ENCODE data around the gene KDM1B. TPM values are rescaled to one million over a fixed set of nuclear protein-coding genes. Genes with fewer than 3 reads are reported as not detected.

Gene KDM1B
- total RNA-seq, 4 donors from 2014 or later = 28.3 to 32.5 (median 29.6) TPM

DNA sequence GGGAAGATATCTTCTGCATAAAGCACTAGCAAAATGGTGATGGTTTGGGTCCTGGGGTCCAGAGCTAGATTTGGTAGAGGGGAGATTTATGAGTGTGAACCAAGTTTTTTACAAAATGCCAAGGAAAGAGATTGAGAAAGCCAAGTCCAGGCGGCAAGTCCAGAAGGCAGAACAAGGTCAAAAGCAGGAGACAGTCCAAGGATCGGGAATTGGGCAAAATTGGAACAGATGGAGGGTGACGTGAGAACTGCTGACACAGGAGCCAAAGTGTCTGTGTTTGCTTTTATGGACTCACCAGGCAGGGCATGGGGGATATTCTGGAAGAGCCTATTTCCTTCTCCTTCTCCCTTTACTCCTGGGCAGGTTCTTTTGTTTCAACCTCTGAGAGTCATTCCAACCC is 36.9 kb upstream of the KDM1B start:
- Histone ChIP-seq H3K4me3 (no peak overlapping the region), H3K9me3 (no peaks in the 10 kb centered on the region), H3K27ac (no peak overlapping the region), H3K36me3 (no peaks in the 10 kb centered on the region), H3K4me1 (peaks cover 21% of the 10 kb centered on the region), H3K27me3 (no peaks in the 10 kb centered on the region)
- TF ChIP-seq POLR2A (IDR thresholded peaks at IDR 0.05) = no peak
- DNase-seq (ENCODE audit: low spot score in 2 of 2) = no peak
- 51% methylated on average over 3 of the region's 3 CpGs for WGBS

DNA sequence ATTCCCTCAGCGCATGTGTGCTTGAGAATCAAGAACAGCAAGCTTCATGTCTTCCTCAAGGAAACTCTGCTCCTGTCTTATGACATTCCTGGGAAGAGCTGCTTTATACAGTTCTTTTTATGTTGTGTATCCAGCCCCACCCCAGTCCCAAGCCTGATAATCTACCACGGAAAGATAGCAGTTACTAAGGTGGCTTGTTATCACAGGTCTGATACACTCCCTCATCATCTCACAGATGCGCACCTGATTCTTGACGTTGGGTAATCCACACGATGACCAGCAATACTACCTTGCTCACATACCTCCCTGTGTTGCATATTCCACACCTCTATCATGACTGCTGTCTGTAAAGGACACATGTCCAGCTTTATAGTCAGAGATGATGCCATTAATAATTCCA is 36.0 kb upstream of the KDM1B start:
- H3K27ac ChIP-seq = no peak overlapping the region
- DNase-seq (ENCODE audit: low spot score in 2 of 2) = no peak
- no peaks in the 10 kb centered on the region for H3K27me3 ChIP-seq
- H3K36me3 ChIP-seq = no peaks in the 10 kb centered on the region
- H3K9me3 ChIP-seq = no peaks in the 10 kb centered on the region
- 63% methylated on average over 5 of the region's 5 CpGs for WGBS
- no peak overlapping the region for H3K4me3 ChIP-seq
- H3K4me1 ChIP-seq = peaks cover 21% of the 10 kb centered on the region
- TF ChIP-seq EP300 (IDR thresholded peaks at IDR 0.05) (no peak), POLR2A (IDR thresholded peaks at IDR 0.05) (no peak), POLR2AphosphoS5 (IDR thresholded peaks at IDR 0.05) (no peak)
- TF ChIP-seq, protein P1, sequence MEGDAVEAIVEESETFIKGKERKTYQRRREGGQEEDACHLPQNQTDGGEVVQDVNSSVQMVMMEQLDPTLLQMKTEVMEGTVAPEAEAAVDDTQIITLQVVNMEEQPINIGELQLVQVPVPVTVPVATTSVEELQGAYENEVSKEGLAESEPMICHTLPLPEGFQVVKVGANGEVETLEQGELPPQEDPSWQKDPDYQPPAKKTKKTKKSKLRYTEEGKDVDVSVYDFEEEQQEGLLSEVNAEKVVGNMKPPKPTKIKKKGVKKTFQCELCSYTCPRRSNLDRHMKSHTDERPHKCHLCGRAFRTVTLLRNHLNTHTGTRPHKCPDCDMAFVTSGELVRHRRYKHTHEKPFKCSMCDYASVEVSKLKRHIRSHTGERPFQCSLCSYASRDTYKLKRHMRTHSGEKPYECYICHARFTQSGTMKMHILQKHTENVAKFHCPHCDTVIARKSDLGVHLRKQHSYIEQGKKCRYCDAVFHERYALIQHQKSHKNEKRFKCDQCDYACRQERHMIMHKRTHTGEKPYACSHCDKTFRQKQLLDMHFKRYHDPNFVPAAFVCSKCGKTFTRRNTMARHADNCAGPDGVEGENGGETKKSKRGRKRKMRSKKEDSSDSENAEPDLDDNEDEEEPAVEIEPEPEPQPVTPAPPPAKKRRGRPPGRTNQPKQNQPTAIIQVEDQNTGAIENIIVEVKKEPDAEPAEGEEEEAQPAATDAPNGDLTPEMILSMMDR (IDR thresholded peaks at IDR 0.05) = no peak

DNA sequence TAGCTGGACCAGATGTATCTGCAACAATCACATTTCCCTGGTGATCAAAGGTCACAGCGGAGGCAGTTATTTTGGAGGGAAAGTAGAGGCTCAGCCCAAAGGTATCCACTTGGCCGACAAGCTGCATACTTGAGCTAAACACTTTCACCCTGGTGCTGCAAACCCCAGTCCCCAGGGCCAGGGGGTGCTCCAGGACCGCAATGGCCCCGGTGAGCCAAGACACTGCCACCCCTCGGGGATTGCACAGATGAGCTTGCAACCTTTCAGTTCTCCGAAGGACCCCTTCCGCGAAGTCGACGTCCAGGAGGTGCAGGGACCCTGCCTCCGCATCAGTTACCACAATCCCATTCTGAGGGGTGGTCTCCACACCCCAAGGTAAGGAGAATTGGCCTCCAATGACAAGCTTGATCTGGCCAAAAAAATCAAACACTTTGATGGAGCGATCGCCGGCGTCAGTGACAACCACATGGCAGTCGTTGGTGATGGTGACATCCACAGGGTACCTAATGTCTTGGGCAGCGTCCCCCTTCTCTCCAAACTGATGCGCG is 33.6 kb upstream of the KDM1B start:
- no peaks in the 10 kb centered on the region for H3K9me3 ChIP-seq
- peak overlapping the region; percentile 60 for H3K4me3 ChIP-seq
- no peaks in the 10 kb centered on the region for H3K27me3 ChIP-seq
- H3K27ac ChIP-seq = no peak overlapping the region
- H3K4me1 ChIP-seq = peaks cover 21% of the 10 kb centered on the region
- DNase-seq (ENCODE audit: low spot score in 2 of 2) = no peak
- WGBS = 74% methylated on average over 12 of the region's 19 CpGs
- no peak for TF ChIP-seq POLR2AphosphoS5 (IDR thresholded peaks at IDR 0.05)
- no peaks in the 10 kb centered on the region for H3K36me3 ChIP-seq

DNA sequence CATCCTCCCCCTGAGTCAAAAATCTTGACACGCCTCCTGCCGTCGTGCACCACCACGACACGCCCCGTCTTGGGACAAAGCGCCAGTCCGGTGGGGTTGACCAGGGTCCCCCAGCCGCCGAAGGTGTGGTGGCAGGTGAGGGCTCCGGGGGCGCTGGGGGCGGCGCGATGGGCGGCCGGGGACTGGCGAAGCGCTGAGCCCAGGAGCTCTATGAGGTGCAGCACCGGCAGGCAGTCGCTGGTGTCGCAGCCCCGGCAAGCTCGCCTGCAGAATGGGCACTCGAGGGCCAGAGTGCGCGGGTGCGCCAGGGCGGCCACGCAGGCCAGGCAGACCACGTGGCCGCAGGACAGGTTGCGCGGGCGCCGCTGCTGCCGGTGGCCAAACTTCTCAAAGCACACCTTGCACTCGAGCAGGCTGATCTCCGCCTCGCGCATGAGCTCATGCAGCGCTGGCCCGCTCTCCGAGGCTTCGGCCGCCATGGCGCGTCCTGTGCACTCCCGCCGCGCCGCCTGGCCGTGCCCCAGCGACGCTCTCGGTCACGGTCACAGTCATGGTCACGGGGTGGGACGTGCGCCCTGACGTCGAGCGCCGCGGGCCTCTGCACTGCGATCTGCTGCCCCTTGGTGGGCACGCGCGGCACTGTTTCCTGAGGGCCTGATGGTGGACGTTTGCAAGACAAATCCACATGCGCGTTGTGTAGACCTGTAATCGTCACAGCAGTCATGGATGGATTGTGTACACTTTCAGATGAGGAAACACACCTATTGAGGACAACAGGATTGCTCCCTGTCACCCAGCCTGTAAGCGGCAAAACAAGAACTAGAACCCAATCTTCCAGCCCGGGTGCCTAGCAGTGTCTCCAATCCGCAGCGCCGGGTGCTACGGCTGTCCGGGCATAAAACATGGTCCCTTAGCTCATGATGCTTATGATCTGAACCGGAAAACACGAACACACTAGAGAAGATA is 32.8 kb upstream of the KDM1B start, which contains the start of gene NHLRC1:
NHLRC1 (minus strand) TSS at position 550 of the 966 bp plus-strand sequence; CDS start at position 479, 71 bp downstream.
- Histone ChIP-seq H3K9me3 (no peaks in the 10 kb centered on the region), H3K27ac (peak within 1 kb of the TSS; percentile 64), H3K27me3 (no peaks in the 10 kb centered on the region), H3K36me3 (no peaks in the 10 kb centered on the region), H3K4me3 (peak within 1 kb of the TSS; percentile 60), H3K4me1 (peaks cover 21% of the 10 kb centered on the region)
- TF ChIP-seq POLR2AphosphoS5 (IDR thresholded peaks at IDR 0.05) (peak in 2 of 3 donors; percentile 94 to 95), POLR2A (IDR thresholded peaks at IDR 0.05) (no peak)
- TF ChIP-seq, protein P1 (IDR thresholded peaks at IDR 0.05) = peak; percentile 95
- DNase-seq (ENCODE audit: low spot score in 2 of 2) = peak; percentile 94
- WGBS = 35% methylated on average over 22 of the region's 82 CpGs

DNA sequence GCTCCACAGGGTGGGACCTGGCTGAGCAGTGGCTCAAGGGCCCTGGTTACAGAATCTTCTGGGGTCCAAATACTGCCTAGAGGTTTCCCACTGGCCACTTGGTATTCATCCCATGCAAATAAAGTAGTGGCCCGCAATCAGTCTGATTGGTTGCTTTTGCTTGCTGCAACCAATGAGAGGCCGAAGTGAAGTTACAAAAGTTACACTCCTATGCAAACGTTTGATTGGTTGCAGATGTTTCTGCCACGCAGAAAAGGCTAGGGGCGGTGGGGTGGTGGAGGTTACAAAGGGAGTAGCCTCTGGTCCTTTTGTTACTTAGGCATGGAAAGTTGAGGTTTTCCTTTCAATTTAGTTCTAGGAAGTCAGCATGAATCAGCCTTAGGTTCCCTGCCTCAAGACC is 29.1 kb upstream of the KDM1B start:
- 51% methylated on average over 5 of the region's 5 CpGs for WGBS
- Histone ChIP-seq H3K9me3 (no peaks in the 10 kb centered on the region), H3K27me3 (no peaks in the 10 kb centered on the region), H3K27ac (no peak overlapping the region), H3K36me3 (peaks cover 15% of the 10 kb centered on the region), H3K4me1 (peaks cover 16% of the 10 kb centered on the region), H3K4me3 (no peak overlapping the region)
- no peak for TF ChIP-seq POLR2A (IDR thresholded peaks at IDR 0.05)
- no peak for TF ChIP-seq EP300 (IDR thresholded peaks at IDR 0.05)
- no peak for TF ChIP-seq POLR2AphosphoS5 (IDR thresholded peaks at IDR 0.05)
- TF ChIP-seq, protein P1 (IDR thresholded peaks at IDR 0.05) = no peak
- no peak for DNase-seq (ENCODE audit: low spot score in 2 of 2)

DNA sequence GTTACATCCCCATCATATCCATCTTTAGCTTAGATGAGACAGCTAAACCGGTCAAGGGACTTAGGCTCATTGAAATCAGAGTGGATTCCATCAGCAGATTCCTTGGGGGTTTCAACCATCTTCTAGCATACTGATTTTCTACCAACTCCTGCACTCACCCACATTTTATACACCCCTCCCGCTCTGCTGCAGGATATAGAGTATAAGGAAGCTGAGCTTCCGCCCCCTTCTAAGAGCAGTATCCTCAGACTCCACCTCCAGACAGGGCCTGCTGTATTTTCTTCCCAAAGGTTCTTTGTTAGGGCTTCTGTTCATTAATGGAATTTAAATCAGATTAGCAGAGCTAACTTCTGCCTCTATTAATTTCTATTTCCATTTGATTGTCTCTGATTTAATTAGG is 22.9 kb upstream of the KDM1B start:
- Histone ChIP-seq H3K36me3 (peaks cover 43% of the 10 kb centered on the region), H3K27me3 (no peaks in the 10 kb centered on the region), H3K9me3 (no peaks in the 10 kb centered on the region), H3K4me3 (no peak overlapping the region), H3K4me1 (no peaks in the 10 kb centered on the region), H3K27ac (no peak overlapping the region)
- 92% methylated on average over 3 of the region's 3 CpGs for WGBS
- no peak for DNase-seq (ENCODE audit: low spot score in 2 of 2)
- no peak for TF ChIP-seq POLR2A (IDR thresholded peaks at IDR 0.05)
- no peak for TF ChIP-seq POLR2AphosphoS5 (IDR thresholded peaks at IDR 0.05)
